DND-41 (cell line): ENCODE results near the gene IRGC.
"Not testable (repeated sequence)": the region's sequence is repeated elsewhere in the genome, so short reads cannot be mapped to it uniquely, and the experiment has no call there.

ENCODE experiments used
- ATAC-seq: fragments of 200-7000 bp; cut with Tn5 transposase; 3 replicates; pipeline ENCODE4 v1.9.1; 2021; ENCODE audit warnings: low read depth; ENCODE audit not compliant: insufficient read depth
- DNase-seq: peaks from one replicate; pipeline ENCODE4 v3.0.0-alpha.2; 2020
- H2AFZ ChIP-seq: 2 replicates; pipeline ENCODE4 v1.6.0; 2012; ENCODE audit warnings: low read depth, low read length
- H3K27ac ChIP-seq: 2 replicates; pipeline ENCODE4 v1.5.1; 2012; ENCODE audit warnings: low read length, inconsistent platforms
- H3K27me3 ChIP-seq: fragments of 200-600 bp; sonication (generic); 2 replicates; pipeline ENCODE4 v1.6.0; 2012; ENCODE audit warnings: low read length, mild to moderate bottlenecking, inconsistent platforms; ENCODE audit not compliant: insufficient read depth, poor library complexity
- H3K36me3 ChIP-seq: 2 replicates; pipeline ENCODE4 v1.5.1; 2012; ENCODE audit warnings: low read length, inconsistent platforms; ENCODE audit not compliant: insufficient read depth
- H3K4me1 ChIP-seq: 2 replicates; pipeline ENCODE4 v1.5.1; 2012; ENCODE audit warnings: mild to moderate bottlenecking, low read length; ENCODE audit not compliant: insufficient read depth
- H3K4me2 ChIP-seq: 2 replicates; pipeline ENCODE4 v1.6.0; 2012; ENCODE audit warnings: mild to moderate bottlenecking, moderate library complexity, low read length, inconsistent platforms; ENCODE audit not compliant: insufficient read depth
- H3K4me3 ChIP-seq, 2 experiments: fragments of 200-600 bp in 1 of 2; shearing (Covaris generic) in 1 of 2; 2 replicates each; pipeline ENCODE4 v1.5.1; 2012 to 2016; ENCODE audit warnings: inconsistent platforms in 2 of 2, low read length in 2 of 2, mild to moderate bottlenecking in 2 of 2, low read depth in 1 of 2, moderate library complexity in 1 of 2
- H3K79me2 ChIP-seq: 2 replicates; pipeline ENCODE4 v1.6.0; 2012; ENCODE audit warnings: low read length, inconsistent platforms; ENCODE audit not compliant: insufficient read depth
- H3K9ac ChIP-seq: 2 replicates; pipeline ENCODE4 v1.6.0; 2012; ENCODE audit warnings: low read depth, mild to moderate bottlenecking, inconsistent platforms, low read length, moderate library complexity
- H3K9me3 ChIP-seq: 2 replicates; pipeline ENCODE4 v1.5.1; 2012; ENCODE audit warnings: low read length, moderate library complexity, mild to moderate bottlenecking, inconsistent platforms; ENCODE audit not compliant: insufficient read depth, severe bottlenecking
- H4K20me1 ChIP-seq: 2 replicates; pipeline ENCODE4 v1.6.0; 2012; ENCODE audit warnings: low read length; ENCODE audit not compliant: insufficient read depth
- CTCF ChIP-seq: IDR thresholded peaks from 2 replicates; pipeline ENCODE4 v1.5.1; 2012; ENCODE audit warnings: borderline replicate concordance, low read length, moderate library complexity, mild to moderate bottlenecking; ENCODE audit not compliant: poor library complexity, severe bottlenecking; ENCODE audit errors: extremely low read depth
- EZH2 ChIP-seq: IDR thresholded peaks from 3 replicates; pipeline ENCODE4 v1.6.1; 2012; ENCODE audit warnings: borderline replicate concordance, low read depth, mild to moderate bottlenecking, moderate library complexity, low read length, inconsistent platforms; ENCODE audit not compliant: severe bottlenecking

Gene IRGC

GRCh38 chr19:43762814-43763213 lies 46.9 kb downstream of the IRGC start:
- Histone ChIP-seq H3K4me1 (no peaks in the 10 kb centered on the region), H3K4me3 (no peak overlapping the region), H3K36me3 (no peaks in the 10 kb centered on the region), H2AFZ (no peak overlapping the region), H3K9ac (no peak overlapping the region), H3K9me3 (no peaks in the 10 kb centered on the region), H3K79me2 (no peaks in the 10 kb centered on the region), H4K20me1 (no peaks in the 10 kb centered on the region), H3K27ac (no peak overlapping the region), H3K27me3 (no peaks in the 10 kb centered on the region), H3K4me2 (no peak overlapping the region)
- DNase-seq = no peak
- ATAC-seq = no peak
- TF ChIP-seq EZH2 (no peak), CTCF (no peak)

GRCh38 chr19:43763473-43763939 lies 47.6 kb downstream of the IRGC start:
- no peaks in the 10 kb centered on the region for H3K4me1 ChIP-seq
- H3K4me2 ChIP-seq = no peak overlapping the region
- no peaks in the 10 kb centered on the region for H3K27me3 ChIP-seq
- ATAC-seq (no peak), DNase-seq (no peak)
- no peaks in the 10 kb centered on the region for H4K20me1 ChIP-seq
- H3K27ac ChIP-seq = no peak overlapping the region
- H2AFZ ChIP-seq = no peak overlapping the region
- no peak for TF ChIP-seq EZH2
- TF ChIP-seq CTCF = no peak
- H3K4me3 ChIP-seq = no peak overlapping the region
- H3K9ac ChIP-seq = no peak overlapping the region
- H3K79me2 ChIP-seq = no peaks in the 10 kb centered on the region
- H3K9me3 ChIP-seq = no peaks in the 10 kb centered on the region
- H3K36me3 ChIP-seq = no peaks in the 10 kb centered on the region

- H3K79me2 ChIP-seq, H3K36me3 ChIP-seq, H4K20me1 ChIP-seq, H3K27ac ChIP-seq, H2AFZ ChIP-seq, H3K4me2 ChIP-seq, H3K9me3 ChIP-seq, ATAC-seq, H3K9ac ChIP-seq, H3K27me3 ChIP-seq, H3K4me3 ChIP-seq, H3K4me1 ChIP-seq, DNase-seq: not testable (repeated sequence)
Measured at GRCh38 chr19:43764684-43765083, 48.8 kb downstream of the IRGC start.

GRCh38 chr19:43765109-43765876 lies 49.4 kb downstream of the IRGC start:
- H3K27me3 ChIP-seq = no peaks in the 10 kb centered on the region
- H3K79me2 ChIP-seq = no peaks in the 10 kb centered on the region
- TF ChIP-seq CTCF (no peak), EZH2 (no peak)
- ATAC-seq (no peak), DNase-seq (no peak)
- H3K4me1 ChIP-seq = no peaks in the 10 kb centered on the region
- no peaks in the 10 kb centered on the region for H3K36me3 ChIP-seq
- H4K20me1 ChIP-seq = no peaks in the 10 kb centered on the region
- no peak overlapping the region for H3K9ac ChIP-seq
- H3K27ac ChIP-seq = no peak overlapping the region
- H3K4me3 ChIP-seq = no peak overlapping the region
- H3K4me2 ChIP-seq = no peak overlapping the region
- H3K9me3 ChIP-seq = no peaks in the 10 kb centered on the region
- no peak overlapping the region for H2AFZ ChIP-seq
